NCI-H82 treated with DMSO at 0.1 percent for 48 hours (cell line): ENCODE results near the gene PARK7.

Source experiments
- DNase-seq: peaks from one replicate; lab custom pipeline; 2025; ENCODE audit not compliant: unreplicated experiment; lab: John Stamatoyannopoulos, UW

The PARK7 gene

DNA sequence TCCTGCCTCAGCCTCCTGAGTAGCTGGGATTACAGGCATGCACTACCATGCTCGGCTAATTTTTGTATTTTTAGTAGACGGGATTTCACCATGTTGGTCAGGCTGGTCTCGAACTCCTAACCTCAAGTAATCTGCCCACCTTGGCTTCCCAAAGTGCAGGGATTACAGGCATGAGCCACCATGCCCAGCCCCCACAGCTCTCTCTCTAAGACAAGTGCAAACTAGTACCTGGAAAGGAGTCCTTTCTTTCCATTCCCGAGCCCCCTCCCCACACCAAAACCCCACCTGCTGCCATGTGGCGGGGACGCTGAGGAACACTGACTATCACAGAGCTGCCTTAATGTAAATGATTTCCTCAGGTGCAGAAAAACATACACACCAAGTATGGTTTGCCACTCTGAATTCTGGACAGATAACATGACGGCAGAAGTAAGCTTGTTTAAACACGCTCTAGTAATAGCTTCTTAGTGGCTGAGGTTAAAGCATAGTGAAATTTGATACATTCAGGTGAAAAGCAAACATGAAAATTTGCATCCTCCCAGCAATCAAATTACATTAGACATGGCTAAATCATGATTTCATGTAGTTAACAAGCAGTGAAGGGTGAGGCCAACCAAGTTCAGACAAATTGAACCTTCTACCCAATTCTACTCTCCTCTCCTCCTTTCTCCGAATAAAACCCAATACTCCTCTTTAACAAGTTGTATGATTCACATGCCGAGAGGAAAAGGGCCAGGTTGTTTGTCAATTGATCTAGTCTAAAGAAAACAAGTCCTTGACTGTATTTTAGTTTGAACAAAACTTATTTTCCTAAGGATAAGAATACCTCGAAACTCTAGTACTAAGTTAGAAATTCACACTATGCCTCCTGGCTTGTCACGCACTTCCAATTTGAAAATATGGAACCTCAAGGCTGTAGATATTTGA lies 44.8 kb downstream of the PARK7 start:
- no peak for DNase-seq

DNA sequence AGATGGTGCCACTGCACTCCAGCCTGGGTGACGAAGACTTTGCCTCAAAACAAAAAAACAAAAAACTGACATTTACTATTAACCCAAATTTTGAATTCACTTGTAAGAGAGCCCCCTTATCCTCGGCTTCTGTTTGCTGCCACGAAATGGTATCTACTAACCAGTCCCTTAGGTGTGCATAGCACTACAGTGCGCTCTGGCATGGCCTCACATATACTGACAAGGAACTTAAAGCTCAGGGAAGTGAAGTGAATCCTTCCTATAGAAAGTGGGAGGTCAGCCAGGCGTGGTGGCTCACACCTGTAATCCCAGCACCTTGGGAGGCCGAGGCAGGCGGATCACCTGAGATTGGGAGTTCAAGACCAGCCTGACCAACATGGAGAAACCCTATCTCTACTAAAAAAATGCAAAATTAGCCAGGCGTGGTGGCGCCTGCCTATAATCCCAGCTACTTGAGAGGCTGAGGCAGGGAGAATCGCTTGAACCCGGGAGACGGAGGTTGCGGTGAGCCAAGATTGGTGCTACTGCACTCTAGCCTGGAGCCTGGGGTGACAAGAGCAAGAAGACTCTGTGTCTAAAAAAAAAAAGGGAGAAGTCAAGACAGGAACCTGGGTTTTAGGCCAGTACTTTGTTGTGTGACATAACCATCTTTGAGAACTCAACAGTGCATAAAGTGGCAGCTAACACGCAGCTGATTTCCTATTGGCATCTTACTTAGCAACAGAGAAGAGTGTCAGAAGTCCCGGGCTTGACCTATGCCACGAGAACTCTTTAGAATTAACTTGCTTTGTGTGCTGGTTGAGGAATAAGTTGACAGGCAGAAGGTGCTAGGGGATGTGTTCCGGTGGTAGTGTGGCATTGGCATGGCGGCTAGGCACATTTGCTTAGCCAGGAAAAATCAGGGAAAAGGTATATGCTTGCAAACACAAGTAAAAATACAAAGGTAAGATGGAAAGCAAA lies 47.8 kb downstream of the PARK7 start:
- DNase-seq = no peak

DNA sequence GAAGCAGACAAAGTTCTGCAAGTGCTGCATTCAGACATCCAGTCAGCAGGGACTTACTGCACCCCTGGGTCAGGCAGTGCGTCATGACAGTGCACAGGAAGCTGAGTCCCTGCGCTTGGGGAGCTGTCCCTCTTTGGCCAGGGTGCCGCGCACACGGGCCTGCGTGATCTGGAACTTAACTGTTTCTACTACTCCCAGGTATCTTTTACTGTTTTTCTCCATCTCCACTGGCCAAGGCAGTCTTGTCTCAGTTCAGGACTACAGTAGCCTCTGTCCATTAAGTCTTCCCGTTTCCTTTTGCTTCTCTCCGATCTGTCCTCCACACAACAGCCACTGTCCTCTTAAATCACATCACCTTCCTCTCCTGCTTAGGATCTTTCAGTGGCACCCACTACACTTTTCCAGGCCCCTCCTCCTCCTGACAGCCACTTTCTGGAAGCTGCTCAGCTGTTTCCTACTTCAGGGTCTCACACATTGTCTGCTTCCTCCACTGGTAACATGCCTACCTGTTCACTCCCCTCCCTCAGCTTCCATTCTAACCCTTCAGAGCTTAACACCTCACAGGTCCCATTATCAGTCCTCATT lies 48.7 kb downstream of the PARK7 start:
- DNase-seq = no peak

DNA sequence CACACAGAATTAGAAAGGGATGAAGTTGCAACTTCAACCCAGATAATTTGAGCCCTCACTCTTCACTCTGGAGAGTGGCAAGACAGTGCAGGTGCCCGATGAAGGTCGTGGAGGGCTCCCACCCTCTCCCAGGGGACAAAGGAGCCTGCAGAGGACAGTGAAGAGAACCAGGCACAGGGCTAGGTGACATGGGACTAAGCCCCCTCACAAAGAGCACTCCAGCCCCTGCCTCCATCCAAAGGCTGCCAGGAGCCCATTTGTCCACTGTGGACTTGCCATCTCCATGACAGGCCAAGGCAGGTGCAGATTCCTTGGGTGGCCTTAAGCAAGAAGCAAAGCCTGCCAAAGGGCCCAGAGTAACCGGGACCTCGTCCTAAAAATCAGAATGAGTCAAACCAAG lies 49.5 kb downstream of the PARK7 start:
- no peak for DNase-seq

DNA sequence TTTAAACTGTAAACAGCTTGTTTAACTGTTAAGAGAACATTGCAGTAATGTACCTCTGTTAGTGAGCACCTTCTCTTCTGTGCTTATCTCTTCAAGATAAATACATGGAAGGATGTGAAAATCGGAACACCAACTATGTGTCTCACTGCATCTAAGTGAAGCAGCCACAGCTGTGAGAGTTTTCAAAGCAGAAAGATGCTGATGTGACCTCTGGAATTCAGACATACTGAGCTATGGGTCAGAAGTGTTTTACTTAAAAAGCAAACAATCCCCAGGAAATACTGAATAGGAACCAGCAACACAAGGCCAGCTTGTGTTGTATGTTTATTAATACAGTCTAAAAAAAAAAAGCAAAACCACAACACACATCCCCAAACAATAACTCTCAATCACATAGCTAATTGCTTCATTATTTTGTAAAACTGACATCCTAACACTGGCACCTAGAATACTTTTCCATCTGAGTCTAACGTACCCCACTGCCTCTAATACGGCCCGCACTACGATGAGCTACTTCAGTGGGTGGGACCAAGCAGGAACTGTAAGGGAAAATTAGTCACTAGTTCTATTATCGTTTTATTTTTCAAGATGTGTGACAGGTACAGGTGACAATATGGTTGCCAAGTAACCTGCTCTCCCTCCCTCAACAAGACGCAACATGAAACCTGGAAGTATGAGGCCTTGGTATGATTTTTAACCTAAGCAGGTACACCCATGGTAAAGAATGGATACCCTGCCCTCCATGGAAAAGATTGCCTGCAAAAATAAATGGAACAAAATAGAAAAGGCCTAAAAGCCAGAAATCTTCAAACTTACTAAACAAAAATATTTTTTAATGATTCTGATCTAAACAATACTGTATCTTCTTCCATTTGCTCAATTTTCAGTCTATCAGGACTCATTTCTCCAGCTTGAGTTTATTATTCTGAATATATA lies 50.7 kb downstream of the PARK7 start:
- no peak for DNase-seq

DNA sequence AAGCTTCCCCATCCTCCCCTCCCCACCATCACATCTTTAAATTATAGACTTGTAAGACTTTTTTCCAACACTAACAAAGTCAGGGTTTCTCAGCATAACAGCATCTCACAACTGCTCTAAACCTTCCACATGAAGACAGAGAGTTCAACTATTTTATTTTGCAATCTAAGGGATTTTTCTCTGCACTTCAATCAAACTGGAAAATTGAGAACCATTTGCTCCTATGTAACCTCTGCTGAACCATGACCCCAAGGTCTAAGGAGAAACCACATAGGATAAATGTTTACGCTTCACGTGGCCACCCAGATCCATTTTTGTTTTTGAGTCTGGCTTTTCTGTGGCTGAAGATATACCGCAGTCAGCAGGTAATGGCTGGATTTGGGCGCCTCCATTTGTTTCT lies 51.4 kb downstream of the PARK7 start:
- DNase-seq = no peak

DNA sequence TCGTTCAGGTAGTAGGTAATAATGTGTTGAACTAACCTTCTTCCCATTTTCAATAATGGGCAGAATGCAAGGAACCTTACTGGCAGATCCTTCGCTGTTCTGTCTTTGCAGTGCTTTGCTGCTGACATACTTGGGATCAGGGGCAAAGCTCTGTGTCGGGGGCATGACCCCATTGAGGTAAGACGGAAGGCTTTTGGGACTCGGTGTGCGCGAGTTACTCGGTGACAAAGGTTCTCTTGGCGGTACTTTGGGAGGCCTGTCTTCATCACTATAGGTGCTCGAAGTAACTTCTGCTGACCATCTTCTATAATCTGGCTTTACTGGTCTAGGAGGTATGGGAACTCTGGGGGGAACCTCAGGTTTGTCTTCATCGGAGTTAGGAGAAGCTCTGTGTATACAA lies 51.9 kb downstream of the PARK7 start:
- DNase-seq = no peak

DNA sequence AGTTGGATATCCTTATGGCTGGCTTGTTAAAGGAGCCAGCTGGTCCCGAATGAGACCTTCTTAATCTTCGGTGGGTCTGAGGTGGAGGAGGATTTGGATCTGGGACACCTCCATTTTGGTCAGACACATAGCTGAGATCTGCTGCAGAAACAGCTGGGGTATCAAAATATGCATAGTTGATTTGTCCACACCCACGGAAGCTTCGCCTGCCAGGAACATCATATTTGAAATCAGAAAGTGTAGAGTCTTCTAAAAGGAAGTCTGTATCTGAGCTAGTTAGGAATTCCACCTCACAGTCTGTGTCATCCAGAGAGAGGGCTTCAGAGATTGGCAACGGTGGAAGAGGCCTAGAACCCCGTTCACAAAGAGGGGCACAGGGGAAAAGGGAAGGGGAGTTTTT lies 52.3 kb downstream of the PARK7 start:
- DNase-seq = no peak

DNA sequence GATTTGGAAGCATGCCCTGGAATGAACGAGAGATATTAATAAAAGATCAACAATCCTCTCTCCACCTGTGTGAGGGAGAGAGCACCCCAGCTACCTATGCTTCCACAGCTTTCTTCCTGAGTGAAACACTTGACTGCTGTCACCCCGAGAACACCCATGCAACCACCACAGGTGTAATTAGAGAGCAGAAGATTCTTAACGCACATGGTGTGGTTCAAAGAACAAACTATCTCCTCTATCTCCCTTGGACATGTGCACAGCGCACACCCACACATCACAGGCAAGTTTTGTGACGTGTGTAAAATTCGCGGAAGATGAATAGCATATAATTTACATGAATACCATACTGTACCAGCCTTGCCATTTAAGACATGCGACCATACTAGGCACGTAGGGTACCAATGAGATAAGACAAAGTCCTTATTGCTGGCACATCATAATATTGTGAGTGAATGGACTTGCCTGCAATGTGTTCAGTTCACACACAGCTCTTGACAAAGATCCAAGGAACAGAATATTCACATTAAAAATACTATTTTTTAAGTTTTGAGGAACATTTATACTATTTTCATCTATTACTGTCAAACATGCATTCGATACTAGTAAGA lies 53.0 kb downstream of the PARK7 start:
- DNase-seq = no peak

DNA sequence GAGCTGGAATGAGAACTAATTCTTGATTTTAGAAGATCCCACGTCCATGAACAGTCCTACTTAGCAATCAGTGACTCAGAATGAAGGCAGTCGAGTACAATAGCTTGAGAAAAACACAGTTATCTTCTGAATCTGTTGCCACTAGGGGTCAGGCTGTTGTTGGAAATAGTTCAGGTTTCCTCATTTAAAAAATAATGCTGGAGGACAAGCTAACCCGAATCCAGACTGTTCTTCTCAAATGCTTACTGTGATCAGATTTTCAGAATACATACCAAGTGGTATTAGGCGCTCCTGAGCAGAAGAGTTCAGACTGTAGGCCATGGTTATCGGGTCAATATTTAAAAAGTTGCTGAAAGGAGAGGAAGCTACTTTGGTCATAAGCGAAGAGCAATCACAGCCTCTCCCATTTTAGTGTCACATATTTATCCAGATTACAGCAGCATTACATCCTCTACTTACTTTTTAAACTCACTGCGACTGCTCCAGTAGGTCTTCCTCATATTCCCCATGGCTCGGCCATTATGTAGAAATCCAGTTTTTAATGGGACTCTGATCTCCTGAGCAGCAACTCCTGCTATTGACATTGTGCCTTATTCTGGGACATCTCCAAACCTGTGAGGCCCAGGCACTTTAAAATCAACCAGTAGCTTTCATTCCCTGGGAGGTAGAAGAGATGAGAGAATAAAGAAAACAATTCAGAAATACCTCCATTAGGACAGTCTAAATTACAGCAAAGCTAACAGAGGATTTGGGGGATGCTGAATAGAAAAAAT lies 53.7 kb downstream of the PARK7 start:
- DNase-seq = no peak

DNA sequence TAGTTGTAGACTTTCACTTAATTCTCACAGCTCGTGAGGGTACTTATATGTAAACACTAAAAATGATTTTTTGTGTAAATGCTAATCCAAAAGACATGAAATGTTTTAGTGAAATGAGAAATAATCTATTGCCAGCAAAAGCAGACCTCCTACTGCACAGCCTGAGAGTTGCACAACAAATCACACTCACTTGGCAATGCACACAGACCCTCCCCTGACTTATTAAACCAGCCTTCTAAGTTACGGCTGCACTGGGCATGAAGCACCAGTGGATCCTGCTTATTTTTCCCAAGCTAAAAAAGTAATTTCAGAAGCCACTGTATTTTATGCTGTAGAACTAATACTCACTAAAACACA lies 54.3 kb downstream of the PARK7 start:
- DNase-seq = no peak

DNA sequence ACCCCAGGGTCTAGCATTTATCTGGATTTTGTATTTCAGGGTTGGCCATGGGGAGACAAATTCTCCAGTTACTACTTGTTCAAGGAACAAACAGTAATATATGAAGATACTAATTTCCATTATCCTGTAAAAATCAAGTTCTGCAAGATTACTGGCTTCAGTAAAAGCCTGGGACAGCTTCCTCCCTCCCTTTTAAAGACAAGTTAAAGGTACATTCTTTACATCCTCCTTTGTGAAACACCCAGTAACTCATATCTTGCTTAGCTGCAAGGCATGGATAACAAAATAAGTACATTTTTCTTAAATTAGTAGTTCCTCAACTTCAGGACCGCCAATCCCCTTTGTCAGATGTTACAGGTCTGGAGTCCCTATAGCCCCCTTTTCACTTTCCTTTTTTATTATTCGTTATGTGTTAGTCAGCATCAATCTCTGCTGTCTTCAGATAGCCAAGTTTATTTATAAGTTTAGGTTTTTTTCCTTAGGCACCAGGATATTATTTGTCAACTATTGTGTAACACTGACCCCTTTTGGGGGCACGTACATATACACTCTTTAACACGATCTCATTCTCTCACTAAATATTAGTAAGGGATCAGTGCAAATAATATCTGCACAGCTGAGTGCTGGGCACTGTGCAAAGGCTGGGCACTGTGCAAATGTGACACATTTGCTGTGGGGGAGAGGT lies 54.8 kb downstream of the PARK7 start:
- no peak for DNase-seq

DNA sequence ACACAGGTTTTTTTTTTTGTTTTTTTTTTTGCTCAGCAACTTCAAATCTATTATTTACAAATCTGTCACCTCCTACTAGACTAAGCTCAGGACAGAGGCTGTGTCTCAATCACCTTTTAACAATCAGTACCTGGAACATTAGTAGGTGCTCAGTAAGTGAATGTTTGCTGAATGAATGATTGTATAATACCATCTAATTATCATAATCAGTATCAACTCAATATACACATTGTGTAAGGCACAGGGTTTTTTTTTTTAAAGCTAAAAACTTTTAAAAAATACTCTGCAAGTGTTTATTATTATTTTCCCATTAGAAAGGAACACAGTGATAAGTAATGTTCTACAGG lies 55.4 kb downstream of the PARK7 start:
- DNase-seq = no peak

DNA sequence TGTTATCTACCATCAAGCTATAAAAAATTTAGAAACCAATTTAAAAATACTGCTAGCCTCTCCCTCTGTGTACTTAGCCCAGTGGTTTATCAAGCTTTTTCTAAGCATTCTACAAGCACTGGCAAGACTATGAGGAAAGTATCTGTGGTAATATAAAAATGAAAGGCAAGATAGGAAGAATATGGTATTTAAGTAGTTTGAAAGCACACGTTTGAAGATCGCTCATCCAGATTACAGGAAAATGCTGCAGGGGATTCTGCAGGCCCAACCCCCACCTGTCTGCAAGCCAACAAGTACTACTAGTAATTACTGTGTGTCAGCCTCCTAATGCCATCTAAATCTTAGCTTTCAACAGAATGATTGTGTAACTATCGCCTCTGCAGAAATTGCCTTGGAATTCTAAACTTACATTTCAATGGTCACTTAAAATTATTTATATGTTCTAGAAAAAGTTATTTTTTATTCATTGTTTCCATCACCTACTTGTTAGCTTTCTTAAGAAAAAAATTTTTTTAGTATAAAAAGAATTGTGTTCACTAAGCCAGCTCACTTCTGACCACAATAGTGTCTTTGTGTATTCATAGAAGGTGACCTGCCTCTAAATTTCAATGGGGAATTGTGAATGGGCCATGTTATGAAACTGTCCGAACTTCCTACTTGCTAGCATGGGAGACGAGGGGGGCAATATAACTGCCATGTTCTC lies 56.1 kb downstream of the PARK7 start:
- no peak for DNase-seq

DNA sequence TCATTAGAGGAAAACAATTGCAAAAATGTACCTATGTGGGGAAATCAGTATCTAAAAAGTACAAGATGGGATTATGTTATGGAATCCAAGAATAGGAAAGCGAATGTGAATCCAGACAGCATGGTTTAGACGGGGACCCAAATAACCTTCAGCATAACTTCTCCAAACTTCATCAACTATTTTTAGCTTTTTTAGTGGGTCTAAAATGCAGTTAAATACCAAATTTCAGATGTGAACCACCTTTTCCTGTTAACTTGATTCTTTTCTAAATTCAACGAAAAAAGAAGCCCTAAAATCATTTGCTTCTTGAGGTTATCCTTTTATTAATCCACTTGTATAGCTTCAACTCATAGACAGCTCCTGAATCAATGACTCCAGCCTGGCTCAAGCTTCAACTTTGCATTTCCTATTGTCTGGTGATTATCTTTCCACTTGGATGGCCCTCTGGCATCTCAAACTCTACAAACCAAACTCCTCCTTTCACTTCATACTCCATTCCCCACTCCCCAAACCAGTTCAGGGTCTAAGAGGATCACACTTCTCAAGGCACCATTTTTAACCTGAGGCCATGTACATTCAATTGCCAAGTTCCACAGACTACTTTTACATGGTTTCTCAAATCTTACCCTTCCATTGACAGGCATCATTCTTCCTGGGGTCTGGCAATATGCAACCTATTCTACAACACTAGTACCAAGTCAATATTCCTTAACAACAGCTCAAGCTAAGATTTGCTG lies 57.1 kb downstream of the PARK7 start:
- DNase-seq = no peak

DNA sequence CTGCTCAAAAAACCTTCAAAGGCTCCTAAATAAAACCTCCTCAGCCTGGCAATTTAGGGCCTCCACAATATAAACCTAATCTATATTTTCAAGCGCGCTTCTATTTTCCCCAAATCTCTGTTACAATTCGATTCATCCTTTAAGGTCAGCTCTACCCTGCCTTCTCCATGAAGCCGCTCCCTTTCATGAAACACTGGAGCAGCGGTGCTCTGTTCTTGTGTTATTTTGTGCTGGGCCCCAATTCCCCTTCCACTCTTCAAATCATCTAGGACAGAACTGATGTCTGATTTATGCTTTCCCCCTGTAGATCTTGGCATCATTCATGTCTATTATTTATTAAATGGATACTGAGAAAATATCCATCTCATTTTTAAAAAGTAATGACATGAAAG lies 57.7 kb downstream of the PARK7 start:
- DNase-seq = no peak

DNA sequence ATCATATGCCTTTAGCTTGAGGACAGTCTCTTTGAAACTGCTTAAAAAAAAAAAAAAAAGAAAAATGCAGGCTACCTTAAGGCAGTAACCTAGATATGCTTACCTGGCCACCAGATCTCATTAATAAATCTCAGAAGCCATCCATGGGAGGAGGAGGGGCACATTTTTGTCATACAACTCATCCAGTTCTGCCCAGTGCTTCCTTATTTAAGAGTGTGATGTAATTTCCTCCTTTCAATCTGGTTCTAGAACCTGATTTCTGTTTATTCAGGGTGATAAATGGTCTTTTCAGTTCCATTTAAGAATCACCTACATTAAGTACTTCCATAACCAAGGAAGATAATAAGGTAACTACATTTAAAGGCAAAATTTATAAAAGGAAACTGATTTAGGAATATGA lies 58.5 kb downstream of the PARK7 start:
- DNase-seq = no peak
